ENCODE measurements around the gene LSM3. TPM values are rescaled to one million over a fixed set of nuclear protein-coding genes. Genes with fewer than 3 reads are reported as not detected.
A peak's percentile ranks its signal among the peaks of the same experiment; 100 is the strongest.

LSM3 gene
- total and polyA plus RNA-seq, 2 of the 4 experiments (the other 2 are of a cell fraction) = 3.4 to 11.5 TPM

DNA sequence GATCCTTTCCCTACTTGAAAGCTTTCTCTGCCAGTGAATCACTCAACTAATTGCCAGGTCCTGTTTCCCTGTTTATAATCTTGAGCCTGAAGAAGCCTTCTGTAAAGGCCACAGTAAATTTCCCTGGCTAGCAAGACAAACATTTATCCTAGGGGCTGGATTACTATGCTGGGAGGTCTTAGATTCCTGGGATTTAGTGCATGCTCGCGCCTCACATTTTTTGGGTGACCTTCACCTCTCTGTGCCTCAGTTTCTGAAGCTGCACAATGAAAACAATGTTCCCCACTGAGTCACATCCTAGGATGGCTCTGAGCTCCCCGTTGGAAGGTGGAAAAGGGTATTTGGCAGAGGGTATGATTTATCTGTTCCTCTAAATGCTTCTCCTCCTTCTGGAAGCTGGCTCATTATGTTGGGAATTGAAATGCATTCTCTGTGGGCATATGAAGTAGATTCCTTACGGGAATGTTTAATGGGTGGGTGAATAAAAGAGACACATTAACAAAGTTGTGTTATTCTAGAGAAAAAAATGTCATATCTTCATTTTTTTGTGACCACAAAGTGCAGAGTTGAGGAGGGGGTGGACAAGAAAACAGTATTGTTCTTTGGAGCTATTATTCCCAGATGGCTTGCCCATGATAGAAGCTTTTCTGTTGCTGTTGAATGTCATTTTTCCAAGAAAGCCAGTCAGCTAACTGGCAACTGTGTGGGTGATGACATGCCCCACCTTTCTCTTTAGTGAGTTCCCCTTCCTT is 32.4 kb downstream of the LSM3 start:
- H3K9ac ChIP-seq (ENCODE audit: low read depth, low read length) = peak overlapping the region; percentile 77
- peak overlapping the region; percentile 66 for H3K23ac ChIP-seq (ENCODE audit: low read depth, low read length)
- DNase-seq (peak; percentile 87), ATAC-seq (ENCODE audit: low read depth) (peak; percentile 58)
- peak overlapping the region; percentile 97 for H3K27ac ChIP-seq (ENCODE audit: insufficient read depth, low read length)
- no CpG with 5 or more reads among the region's 4 CpGs for WGBS, 2 experiments (ENCODE audit: extremely low coverage in 2 of 2, insufficient read length in 1 of 2)
- no peak overlapping the region for H3K4me3 ChIP-seq (ENCODE audit: insufficient read depth, low read depth, low read length)
- peak overlapping the region; percentile 97 for H2BK20ac ChIP-seq (ENCODE audit: low read depth, low read length)
- in situ Hi-C loops (cut with MboI; ENCODE audit: low sequenced_read_pairs) (no loop called here), intact Hi-C loops (cut with micrococcal nuclease) (loop anchor here (2.0 kb wide), 1 partner anchor 78 kb away; no protein-coding TSS in a partner anchor), dilution Hi-C loops (cut with HindIII; ENCODE audit: low sequenced_read_pairs, unreplicated experiment) (no loop called here)
- peak overlapping the region; percentile 71 for H2AK9ac ChIP-seq (replicated peaks; ENCODE audit: low read depth, low read length, poor library complexity)
- H3K56ac ChIP-seq (ENCODE audit: extremely low read depth, insufficient read depth, low read length) = peak overlapping the region; percentile 84
- H3K9me1 ChIP-seq (ENCODE audit: insufficient read depth, low read length) = peaks cover 28% of the 10 kb centered on the region
- ChIA-PET POLR2A (ENCODE audit: unreplicated experiment) (interaction anchor here (0.8 kb wide), 1 partner anchor 241 kb away, joined by 13 read pairs; no protein-coding TSS in a partner anchor), CTCF (interaction anchor here (0.6 to 1.6 kb wide), 5 partner anchors 12 to 118 kb away, joined by 3 to 8 read pairs (median 4); no protein-coding TSS in a partner anchor)
- no peak overlapping the region for H2AFZ ChIP-seq (replicated peaks; ENCODE audit: low read length, poor library complexity)
- H3K79me1 ChIP-seq (ENCODE audit: low read depth in 1 of 2, low read length in 2 of 2) = no peaks in the 10 kb centered on the region
- H2BK15ac ChIP-seq (ENCODE audit: low read depth, low read length) = peak overlapping the region; percentile 56; the same call in 2 of the 3 replicates
- peak overlapping the region; percentile 97 for H3K4ac ChIP-seq (ENCODE audit: low read depth, low read length)
- H3K36me3 ChIP-seq (ENCODE audit: control insufficient read depth, insufficient read depth, low read length) = no peaks in the 10 kb centered on the region
- H3K9me3 ChIP-seq (ENCODE audit: control insufficient read depth, insufficient read depth, low read length) = no peaks in the 10 kb centered on the region
- no peaks in the 10 kb centered on the region for H4K20me1 ChIP-seq (ENCODE audit: insufficient read depth, low read length)
- no peaks in the 10 kb centered on the region for H3K27me3 ChIP-seq (ENCODE audit: control insufficient read depth, insufficient read depth, low read length)
- TF ChIP-seq MAFK (IDR thresholded peaks at IDR 0.05; ENCODE audit: low read depth, low read length) (no peak), MAZ (IDR thresholded peaks at IDR 0.05; ENCODE audit: borderline replicate concordance, low read depth, low read length) (no peak), NFE2L2 (IDR thresholded peaks at IDR 0.05; ENCODE audit: low read depth, low read length) (no peak), BHLHE40 (IDR thresholded peaks at IDR 0.05; ENCODE audit: low read depth, low read length) (no peak), FOS (IDR thresholded peaks at IDR 0.05; ENCODE audit: low read depth, low read length) (no peak), CEBPB (IDR thresholded peaks at IDR 0.05; ENCODE audit: low read depth, low read length) (no peak), RFX5 (IDR thresholded peaks at IDR 0.05; ENCODE audit: low read depth, low read length) (no peak), CHD1 (IDR thresholded peaks at IDR 0.05; ENCODE audit: low read depth, low read length) (no peak), MXI1 (IDR thresholded peaks at IDR 0.05; ENCODE audit: borderline replicate concordance, low read depth, low read length) (no peak), POLR2A (IDR thresholded peaks at IDR 0.05; ENCODE audit: low read depth, low read length) (no peak)
- TF ChIP-seq, protein P1, sequence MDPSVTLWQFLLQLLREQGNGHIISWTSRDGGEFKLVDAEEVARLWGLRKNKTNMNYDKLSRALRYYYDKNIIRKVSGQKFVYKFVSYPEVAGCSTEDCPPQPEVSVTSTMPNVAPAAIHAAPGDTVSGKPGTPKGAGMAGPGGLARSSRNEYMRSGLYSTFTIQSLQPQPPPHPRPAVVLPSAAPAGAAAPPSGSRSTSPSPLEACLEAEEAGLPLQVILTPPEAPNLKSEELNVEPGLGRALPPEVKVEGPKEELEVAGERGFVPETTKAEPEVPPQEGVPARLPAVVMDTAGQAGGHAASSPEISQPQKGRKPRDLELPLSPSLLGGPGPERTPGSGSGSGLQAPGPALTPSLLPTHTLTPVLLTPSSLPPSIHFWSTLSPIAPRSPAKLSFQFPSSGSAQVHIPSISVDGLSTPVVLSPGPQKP (IDR thresholded peaks at IDR 0.05; ENCODE audit: borderline replicate concordance, low read depth, low read length) = no peak
- TF ChIP-seq, protein P2, sequence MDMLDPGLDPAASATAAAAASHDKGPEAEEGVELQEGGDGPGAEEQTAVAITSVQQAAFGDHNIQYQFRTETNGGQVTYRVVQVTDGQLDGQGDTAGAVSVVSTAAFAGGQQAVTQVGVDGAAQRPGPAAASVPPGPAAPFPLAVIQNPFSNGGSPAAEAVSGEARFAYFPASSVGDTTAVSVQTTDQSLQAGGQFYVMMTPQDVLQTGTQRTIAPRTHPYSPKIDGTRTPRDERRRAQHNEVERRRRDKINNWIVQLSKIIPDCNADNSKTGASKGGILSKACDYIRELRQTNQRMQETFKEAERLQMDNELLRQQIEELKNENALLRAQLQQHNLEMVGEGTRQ (IDR thresholded peaks at IDR 0.05; ENCODE audit: low read depth, low read length) = no peak
- TF ChIP-seq, protein P3, sequence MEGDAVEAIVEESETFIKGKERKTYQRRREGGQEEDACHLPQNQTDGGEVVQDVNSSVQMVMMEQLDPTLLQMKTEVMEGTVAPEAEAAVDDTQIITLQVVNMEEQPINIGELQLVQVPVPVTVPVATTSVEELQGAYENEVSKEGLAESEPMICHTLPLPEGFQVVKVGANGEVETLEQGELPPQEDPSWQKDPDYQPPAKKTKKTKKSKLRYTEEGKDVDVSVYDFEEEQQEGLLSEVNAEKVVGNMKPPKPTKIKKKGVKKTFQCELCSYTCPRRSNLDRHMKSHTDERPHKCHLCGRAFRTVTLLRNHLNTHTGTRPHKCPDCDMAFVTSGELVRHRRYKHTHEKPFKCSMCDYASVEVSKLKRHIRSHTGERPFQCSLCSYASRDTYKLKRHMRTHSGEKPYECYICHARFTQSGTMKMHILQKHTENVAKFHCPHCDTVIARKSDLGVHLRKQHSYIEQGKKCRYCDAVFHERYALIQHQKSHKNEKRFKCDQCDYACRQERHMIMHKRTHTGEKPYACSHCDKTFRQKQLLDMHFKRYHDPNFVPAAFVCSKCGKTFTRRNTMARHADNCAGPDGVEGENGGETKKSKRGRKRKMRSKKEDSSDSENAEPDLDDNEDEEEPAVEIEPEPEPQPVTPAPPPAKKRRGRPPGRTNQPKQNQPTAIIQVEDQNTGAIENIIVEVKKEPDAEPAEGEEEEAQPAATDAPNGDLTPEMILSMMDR (conservative IDR thresholded peaks at IDR 0.05; ENCODE audit: low read depth, low read length) = no peak
- peak overlapping the region; percentile 88 for H2AK5ac ChIP-seq (ENCODE audit: low read depth, low read length)
- BruUV-seq (replicated peaks) = no TSS peak
- peak overlapping the region; percentile 93 for H4K91ac ChIP-seq (ENCODE audit: insufficient read depth, low read depth, low read length)
- H4K8ac ChIP-seq (ENCODE audit: low read depth in 2 of 2, low read length in 2 of 2) = peak overlapping the region; percentile 74 to 79
- H3K4me1 ChIP-seq (ENCODE audit: control insufficient read depth, insufficient read depth, low read length) = peaks cover 33% of the 10 kb centered on the region
- H3K18ac ChIP-seq (ENCODE audit: low read depth, low read length) = peak overlapping the region; percentile 97
- H3K14ac ChIP-seq (replicated peaks; ENCODE audit: low read depth, low read length) = peak overlapping the region; percentile 74
- H4K5ac ChIP-seq (ENCODE audit: low read depth, low read length) = peak overlapping the region; percentile 95
- peak overlapping the region; percentile 14; the same call in 1 of the 2 replicates for H3K4me2 ChIP-seq (ENCODE audit: low read depth, low read length)
- H2BK120ac ChIP-seq (ENCODE audit: low read depth, low read length) = peak overlapping the region; percentile 96
- H2BK5ac ChIP-seq (ENCODE audit: low read depth, low read length, poor library complexity, severe bottlenecking) = peak overlapping the region; percentile 97
